Measurements from ENCODE around the gene ASB1.

GRCh38 chr2:238489896-238490295, 63.2 kb downstream of the ASB1 start:
- TF ChIP-seq POLR2AphosphoS5 (IDR thresholded peaks at IDR 0.05; ENCODE audit: borderline replicate concordance, low read depth, low read length): no peak
- no peak for TF ChIP-seq FOXP2 (optimal IDR thresholded peaks at IDR 0.05; ENCODE audit: control extremely low read depth, extremely low read length, insufficient read depth)
